GM19372 (cell line): ENCODE data around the gene HSD11B1L.
A peak's percentile ranks its signal among the peaks of the same experiment; 100 is the strongest.
"Not testable (repeated sequence)": the region's sequence is repeated elsewhere in the genome, so short reads cannot be mapped to it uniquely, and the experiment has no call there.

Experiments used
- ATAC-seq: cut with Tn5 transposase; IDR thresholded peaks from one replicate; pipeline ENCODE4 v1.9.1; 2021; ENCODE audit warnings: mild to moderate bottlenecking, low read depth, moderate library complexity; ENCODE audit not compliant: unreplicated experiment

HSD11B1L gene

GRCh38 chr19:5719961-5720790 is 39.3 kb downstream of the HSD11B1L start, which contains the start of the genes CATSPERD and LONP1:
Gene CATSPERD, plus strand, starts transcription at chr19:5720637. Its CDS starts 101 bp downstream, at chr19:5720738.
Gene LONP1, minus strand, starts transcription at chr19:5720146. Its CDS starts 14 bp downstream, at chr19:5720132.
- ATAC-seq, result peak; percentile 87

DNA sequence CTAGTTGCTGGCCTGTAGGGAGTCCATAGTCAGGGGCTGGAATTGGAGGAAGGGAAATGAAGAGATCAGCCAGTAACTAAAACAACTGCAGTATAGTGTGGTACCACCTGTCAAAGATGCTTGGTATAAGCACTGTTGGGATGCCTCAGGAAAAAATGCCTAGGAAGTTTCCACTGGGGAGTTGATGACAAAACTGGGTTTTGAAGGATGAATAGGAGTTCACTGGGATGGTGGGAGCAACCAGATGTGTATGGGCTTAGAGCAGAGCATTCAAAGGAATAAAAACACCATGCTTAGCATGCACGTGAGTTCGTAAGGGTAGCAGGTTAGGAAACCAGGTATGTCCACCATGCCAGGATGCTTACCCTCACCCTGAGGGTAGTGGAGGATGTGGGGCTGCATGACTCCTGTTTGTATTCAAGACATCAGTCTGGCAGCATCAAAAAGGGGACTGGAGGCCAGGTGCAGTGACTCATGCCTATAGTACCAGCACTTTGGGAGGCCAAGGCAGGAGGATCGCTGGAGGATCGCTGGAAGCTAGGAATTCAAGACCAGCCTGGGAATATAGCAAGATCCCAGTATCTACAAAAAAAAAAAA is 46.7 kb downstream of the HSD11B1L start:
- ATAC-seq, result no peak

DNA sequence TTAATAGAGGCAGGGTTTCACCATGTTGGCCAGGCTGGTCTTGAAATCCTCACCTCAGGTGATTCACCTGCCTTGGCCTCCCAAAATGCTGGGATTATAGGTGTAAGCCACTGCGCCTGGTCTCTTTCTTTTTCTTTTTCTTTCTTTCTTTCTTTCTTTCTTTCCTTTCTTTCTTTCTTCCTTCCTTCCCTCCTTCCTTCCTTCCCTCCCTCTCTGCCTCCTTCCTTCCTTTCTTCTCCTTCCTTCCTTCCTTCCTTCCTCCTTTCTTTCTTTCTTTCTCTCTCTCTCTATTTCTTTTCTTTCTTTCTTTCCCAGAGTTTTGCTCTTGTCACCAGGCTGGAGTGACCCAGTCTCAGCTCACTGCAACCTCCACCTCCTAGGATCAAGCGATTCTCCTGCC is 52.3 kb downstream of the HSD11B1L start:
- not testable (repeated sequence) for ATAC-seq
